Stomach (tissue), 4 donors: ENCODE measurements around the gene DCTN4.

Source experiments
- CTCF ChIP-seq, 7 experiments: fragments of 450-650 bp in 4 of 7; fragments of 200-600 bp in 3 of 7; sonication (generic) in 3 of 7; IDR thresholded peaks; one replicate each; pipeline ENCODE4 v1.5.1; 2016 to 2019; ENCODE audit warnings: antibody characterized with exemption in 7 of 7, control low read depth in 2 of 7, mild to moderate bottlenecking in 1 of 7
- POLR2A ChIP-seq, 4 donors: fragments of 450-650 bp; IDR thresholded peaks; one replicate each; pipeline ENCODE4 v1.6.1; 2016; ENCODE audit warnings: antibody characterized with exemption in 4 of 4, control low read depth in 2 of 4, mild to moderate bottlenecking in 1 of 4, moderate library complexity in 1 of 4
- POLR2AphosphoS5 ChIP-seq, 3 donors: sonication (generic); formaldehyde crosslinking; IDR thresholded peaks; one replicate each; pipeline ENCODE4 v1.6.1; 2016; ENCODE audit warnings: antibody characterized with exemption in 3 of 3

- no peak for TF ChIP-seq CTCF (IDR thresholded peaks at IDR 0.05)
- TF ChIP-seq POLR2A (IDR thresholded peaks at IDR 0.05), result no peak
- no peak for TF ChIP-seq POLR2AphosphoS5 (IDR thresholded peaks at IDR 0.05)
Measured at GRCh38 chr5:150700246-150700593, 58.6 kb downstream of the DCTN4 start.
